ENCODE data around the gene GLA. TPM values are rescaled to one million over a fixed set of nuclear protein-coding genes. Genes with fewer than 3 reads are reported as not detected.

Gene GLA
- total and polyA plus RNA-seq, 2 donors (not counting 1 experiment from before 2014, with no cell fraction given), result 22.1 to 42.7 TPM

DNA sequence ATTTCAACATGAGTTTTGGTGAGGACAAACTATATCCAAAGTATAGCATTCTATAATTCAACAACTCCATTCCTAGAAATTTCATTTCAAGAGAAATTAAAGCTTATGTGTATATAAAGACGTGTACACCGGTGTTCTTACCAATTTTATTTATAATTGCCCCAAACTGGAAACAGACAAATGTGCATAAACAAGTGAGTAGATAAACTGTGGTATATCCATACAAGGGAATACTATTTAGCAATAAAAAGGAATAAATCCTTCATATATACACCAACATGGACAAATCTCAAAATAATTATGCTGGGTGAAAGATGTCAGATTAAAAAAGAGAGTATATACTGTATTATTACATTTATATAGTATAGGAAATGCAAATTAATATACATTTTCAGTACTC is 20.2 kb upstream of the GLA start:
- Histone ChIP-seq H3K79me2 (ENCODE audit: control insufficient read depth, insufficient read depth, low read length) (no peaks in the 10 kb centered on the region), H3K4me3 (ENCODE audit: control extremely low read depth in 1 of 5, extremely low read depth in 1 of 5, insufficient read depth in 1 of 5, low read depth in 2 of 5, low read length in 4 of 5) (no peak overlapping the region), H3K9ac (ENCODE audit: low read length) (no peak overlapping the region), H3K4me1 (ENCODE audit: control insufficient read depth in 2 of 2, insufficient read depth in 2 of 2, low read length in 2 of 2) (no peaks in the 10 kb centered on the region), H3K27ac (ENCODE audit: low read length in 2 of 2) (no peak overlapping the region), H3K36me3 (replicated peaks in 1 of 2; ENCODE audit: control extremely low read depth in 1 of 2, control insufficient read depth in 1 of 2, extremely low read depth in 1 of 2, insufficient read depth in 2 of 2, low read length in 1 of 2) (peaks cover 0 to 3% of the 10 kb centered on the region in 2 experiments), H4K20me1 (ENCODE audit: control insufficient read depth, insufficient read depth, low read length, poor library complexity, severe bottlenecking) (no peaks in the 10 kb centered on the region), H3K4me2 (replicated peaks; ENCODE audit: low read depth, low read length, poor library complexity, severe bottlenecking) (no peak overlapping the region), H3K27me3 (replicated peaks in 1 of 4; ENCODE audit: control extremely low read depth in 1 of 4, control insufficient read depth in 3 of 4, insufficient read depth in 4 of 4, low read length in 3 of 4) (no peaks in the 10 kb centered on the region), H2AFZ (ENCODE audit: insufficient read depth, low read depth, low read length, poor library complexity, severe bottlenecking) (no peak overlapping the region), H3K9me3 (ENCODE audit: control extremely low read depth in 1 of 3, control insufficient read depth in 2 of 3, insufficient read depth in 1 of 3, low read length in 2 of 3) (peaks cover 0 to 4% (median 0%) of the 10 kb centered on the region in 3 donors)
- no CpG with 5 or more reads among the region's 2 CpGs for WGBS (ENCODE audit: insufficient coverage)
- Mint-ChIP-seq H3K4me3 (no peak overlapping the region), H3K9me3 (ENCODE audit: insufficient read depth) (no peaks in the 10 kb centered on the region), H3K4me1 (no peaks in the 10 kb centered on the region), H3K27ac (no peak overlapping the region), H3K27me3 (no peaks in the 10 kb centered on the region)
- ChIA-PET POLR2A (no interaction called here), CTCF (interaction anchor here (0.9 kb wide), 1 partner anchor 8 kb away, joined by 3 read pairs; no protein-coding TSS in a partner anchor)
- intact Hi-C loops (cut with micrococcal nuclease), result no loop called here
- DNase-seq (no peak), ATAC-seq (ENCODE audit: low read depth) (no peak)
- TF ChIP-seq EZH2 (IDR thresholded peaks at IDR 0.05; ENCODE audit: borderline replicate concordance, insufficient read depth, low read depth, low read length, poor library complexity, severe bottlenecking), result no peak

DNA sequence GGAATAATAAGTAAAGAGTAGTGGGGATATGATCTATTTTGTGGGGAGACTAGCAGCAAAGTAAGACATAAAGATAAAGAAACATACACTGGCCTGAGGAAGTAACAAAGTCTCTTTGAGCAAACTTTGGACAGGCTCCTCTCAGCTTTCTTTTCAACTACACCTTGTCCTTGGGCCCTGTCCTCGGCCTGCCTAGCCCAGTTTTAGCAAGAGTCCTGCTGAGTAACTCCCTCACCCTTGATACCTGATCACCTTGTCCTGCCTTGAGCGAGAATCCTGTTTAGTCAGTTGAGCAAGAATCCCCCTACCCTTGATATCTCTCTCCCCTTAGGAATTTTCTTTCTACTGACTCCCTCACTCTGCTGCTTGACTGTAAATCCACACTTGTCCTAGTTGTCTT is 11.8 kb upstream of the GLA start:
- TF ChIP-seq, protein P1, sequence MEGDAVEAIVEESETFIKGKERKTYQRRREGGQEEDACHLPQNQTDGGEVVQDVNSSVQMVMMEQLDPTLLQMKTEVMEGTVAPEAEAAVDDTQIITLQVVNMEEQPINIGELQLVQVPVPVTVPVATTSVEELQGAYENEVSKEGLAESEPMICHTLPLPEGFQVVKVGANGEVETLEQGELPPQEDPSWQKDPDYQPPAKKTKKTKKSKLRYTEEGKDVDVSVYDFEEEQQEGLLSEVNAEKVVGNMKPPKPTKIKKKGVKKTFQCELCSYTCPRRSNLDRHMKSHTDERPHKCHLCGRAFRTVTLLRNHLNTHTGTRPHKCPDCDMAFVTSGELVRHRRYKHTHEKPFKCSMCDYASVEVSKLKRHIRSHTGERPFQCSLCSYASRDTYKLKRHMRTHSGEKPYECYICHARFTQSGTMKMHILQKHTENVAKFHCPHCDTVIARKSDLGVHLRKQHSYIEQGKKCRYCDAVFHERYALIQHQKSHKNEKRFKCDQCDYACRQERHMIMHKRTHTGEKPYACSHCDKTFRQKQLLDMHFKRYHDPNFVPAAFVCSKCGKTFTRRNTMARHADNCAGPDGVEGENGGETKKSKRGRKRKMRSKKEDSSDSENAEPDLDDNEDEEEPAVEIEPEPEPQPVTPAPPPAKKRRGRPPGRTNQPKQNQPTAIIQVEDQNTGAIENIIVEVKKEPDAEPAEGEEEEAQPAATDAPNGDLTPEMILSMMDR (IDR thresholded peaks at IDR 0.05), result no peak
- TF ChIP-seq EZH2 (IDR thresholded peaks at IDR 0.05; ENCODE audit: borderline replicate concordance, insufficient read depth, low read depth, low read length, poor library complexity, severe bottlenecking), result no peak
- POLR2A ChIA-PET, result interaction anchor here (0.7 kb wide), 1 partner anchor 70 kb away, joined by 4 read pairs; no protein-coding TSS in a partner anchor
- ATAC-seq (ENCODE audit: low read depth), result no peak
- Mint-ChIP-seq H3K27me3 (no peaks in the 10 kb centered on the region), H3K27ac (peak overlapping the region; percentile 65), H3K9me3 (ENCODE audit: insufficient read depth) (no peaks in the 10 kb centered on the region), H3K4me1 (peaks cover 32% of the 10 kb centered on the region), H3K4me3 (peak overlapping the region; percentile 56)
- Histone ChIP-seq H3K79me2 (ENCODE audit: control insufficient read depth, insufficient read depth, low read length) (peaks cover 4% of the 10 kb centered on the region), H3K4me1 (ENCODE audit: control insufficient read depth in 2 of 2, insufficient read depth in 2 of 2, low read length in 2 of 2) (peaks cover 17 to 23% of the 10 kb centered on the region in 2 donors), H3K4me2 (replicated peaks; ENCODE audit: low read depth, low read length, poor library complexity, severe bottlenecking) (no peak overlapping the region), H4K20me1 (ENCODE audit: control insufficient read depth, insufficient read depth, low read length, poor library complexity, severe bottlenecking) (no peaks in the 10 kb centered on the region), H2AFZ (ENCODE audit: insufficient read depth, low read depth, low read length, poor library complexity, severe bottlenecking) (no peak overlapping the region), H3K9ac (ENCODE audit: low read length) (no peak overlapping the region), H3K27me3 (replicated peaks in 1 of 4; ENCODE audit: control extremely low read depth in 1 of 4, control insufficient read depth in 3 of 4, insufficient read depth in 4 of 4, low read length in 3 of 4) (no peaks in the 10 kb centered on the region), H3K27ac (ENCODE audit: low read length in 2 of 2) (no peak overlapping the region), H3K9me3 (ENCODE audit: control extremely low read depth in 1 of 3, control insufficient read depth in 2 of 3, insufficient read depth in 1 of 3, low read length in 2 of 3) (no peaks in the 10 kb centered on the region), H3K4me3 (ENCODE audit: control extremely low read depth in 1 of 5, extremely low read depth in 1 of 5, insufficient read depth in 1 of 5, low read depth in 2 of 5, low read length in 4 of 5) (no peak overlapping the region), H3K36me3 (replicated peaks in 1 of 2; ENCODE audit: control extremely low read depth in 1 of 2, control insufficient read depth in 1 of 2, extremely low read depth in 1 of 2, insufficient read depth in 2 of 2, low read length in 1 of 2) (no peaks in the 10 kb centered on the region)
- 100% methylated on average over 1 of the region's 2 CpGs for WGBS (ENCODE audit: insufficient coverage)
- CTCF ChIA-PET, result interaction anchor here (1.1 kb wide), 1 partner anchor 9 kb away, joined by 3 read pairs; no protein-coding TSS in a partner anchor
- intact Hi-C loops (cut with micrococcal nuclease), result loop anchor here (5.0 to 10.0 kb wide), 3 partner anchors 132 to 665 kb away; no protein-coding TSS in a partner anchor
- DNase-seq, result no peak
